SW 1271 (cell line): ENCODE results near the gene ICAM3.
A peak's percentile ranks its signal among the peaks of the same experiment; 100 is the strongest.

Experiments used
- DNase-seq, 2 experiments: peaks; one replicate each; lab custom pipeline; 2025; lab: John Stamatoyannopoulos, UW

ICAM3 gene

GRCh38 chr19:10318807-10319682 lies 20.4 kb downstream of the ICAM3 start:
- no peak for DNase-seq

GRCh38 chr19:10317857-10318462 lies 21.5 kb downstream of the ICAM3 start:
- no peak for DNase-seq

GRCh38 chr19:10317045-10317856 lies 22.2 kb downstream of the ICAM3 start:
- no peak for DNase-seq

GRCh38 chr19:10316229-10317044 lies 23.0 kb downstream of the ICAM3 start:
- no peak for DNase-seq

- peak; percentile 42 to 75 for DNase-seq
Measured at GRCh38 chr19:10315335-10316214, 23.8 kb downstream of the ICAM3 start, which contains the start of gene FDX2. Gene FDX2, minus strand, starts transcription at chr19:10316015. Its CDS starts 19 bp downstream, at chr19:10315996.

GRCh38 chr19:10309423-10309822 lies 30.0 kb downstream of the ICAM3 start, which contains the start of gene ZGLP1:
Gene ZGLP1, minus strand, starts transcription at chr19:10309815.
- no peak for DNase-seq

GRCh38 chr19:10306327-10306726 lies 33.1 kb downstream of the ICAM3 start:
- DNase-seq: no peak

GRCh38 chr19:10305139-10305806 lies 34.2 kb downstream of the ICAM3 start:
- DNase-seq: no peak

- DNase-seq: no peak
Measured at GRCh38 chr19:10299545-10300458, 39.6 kb downstream of the ICAM3 start.

GRCh38 chr19:10295847-10296591 lies 43.4 kb downstream of the ICAM3 start:
- DNase-seq: no peak

GRCh38 chr19:10295305-10295846 lies 44.0 kb downstream of the ICAM3 start:
- no peak for DNase-seq

GRCh38 chr19:10294368-10294697 lies 45.1 kb downstream of the ICAM3 start:
- no peak for DNase-seq

- DNase-seq: no peak
Measured at GRCh38 chr19:10293637-10294367, 45.6 kb downstream of the ICAM3 start.

GRCh38 chr19:10292789-10293636 lies 46.4 kb downstream of the ICAM3 start:
- no peak for DNase-seq

GRCh38 chr19:10292206-10292788 lies 47.1 kb downstream of the ICAM3 start:
- DNase-seq: no peak
